Bronchial epithelial cell (primary cell): Measurements from ENCODE around the gene RELCH. TPM values are rescaled to one million over a fixed set of nuclear protein-coding genes. Genes with fewer than 3 reads are reported as not detected.
A peak's percentile ranks its signal among the peaks of the same experiment; 100 is the strongest.

Experiments
- DNase-seq: peaks from one replicate; pipeline ENCODE4 v3.0.0-alpha.2; 2010; ENCODE audit warnings: low read depth
- FAIRE-seq: peaks from 2 replicates; lab custom pipeline; 2011; peaks lifted over from hg19 to GRCh38; lab: Jason Lieb, UNC
- H3K27me3 ChIP-seq: 2 replicates; pipeline ENCODE4 v1.5.1; 2011; ENCODE audit warnings: low read length; ENCODE audit not compliant: control insufficient read depth, insufficient read depth
- H3K36me3 ChIP-seq: 2 replicates; pipeline ENCODE4 v1.5.1; 2011; ENCODE audit warnings: low read length; ENCODE audit not compliant: control insufficient read depth, insufficient read depth
- H3K4me3 ChIP-seq: 2 replicates; pipeline ENCODE4 v1.5.1; 2011; ENCODE audit warnings: mild to moderate bottlenecking, low read depth, low read length, control low read depth
- total RNA-seq: library from RNA; depleted of rRNA; stranded (reverse); fragments of >200 nt; gene quantifications from 2 replicates; pipeline ENCODE4 v1.2.1, GENCODE V29; 2014
- TF ChIP-seq, protein P1 (sequence below): IDR thresholded peaks from 2 replicates; pipeline ENCODE4 v1.5.1; 2011; ENCODE audit warnings: mild to moderate bottlenecking, moderate library complexity, low read length, control low read depth, inconsistent platforms; ENCODE audit not compliant: insufficient read depth, severe bottlenecking

The RELCH gene
- total RNA-seq, 1 donor from 2014 or later = 29.5 TPM

DNA sequence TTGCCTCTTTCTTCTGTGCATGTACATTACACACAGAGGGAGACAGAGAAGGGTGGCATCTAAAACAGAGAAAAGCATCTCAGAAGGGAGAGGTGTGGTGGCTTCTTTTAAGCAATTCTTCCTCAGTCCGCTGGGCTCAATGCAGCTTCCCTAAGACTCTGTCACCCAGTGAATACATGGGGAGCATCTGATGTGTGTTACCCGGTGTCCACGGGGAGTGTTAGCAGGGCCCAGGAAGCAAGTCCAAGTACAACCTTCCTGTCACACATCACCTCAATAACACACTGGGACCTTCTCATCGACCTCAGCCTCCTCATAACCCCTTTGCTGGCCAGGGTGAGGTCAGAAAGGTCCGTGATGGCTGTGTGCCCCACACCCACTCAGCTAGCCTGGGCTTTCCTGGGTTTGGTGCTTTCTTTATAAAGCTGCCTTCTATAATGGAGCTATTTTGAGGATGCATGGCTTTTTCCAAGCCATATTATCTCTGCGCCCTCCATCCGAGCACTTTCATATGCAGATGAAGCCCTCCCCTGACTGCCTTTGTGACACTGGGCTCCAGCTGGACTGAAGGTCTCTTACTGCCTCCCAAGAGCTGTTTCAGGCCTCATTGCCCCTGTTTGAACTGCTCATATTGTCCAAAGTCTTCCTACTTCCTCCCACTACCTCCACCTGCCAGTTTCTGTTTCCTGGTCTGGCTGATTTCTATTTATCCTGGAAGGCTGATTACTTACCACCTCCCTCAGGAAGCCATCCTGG lies 159.5 kb downstream of the RELCH start:
- Histone ChIP-seq H3K36me3 (no peaks in the 10 kb centered on the region), H3K4me3 (no peak overlapping the region), H3K27me3 (peaks cover 4% of the 10 kb centered on the region)
- DNase-seq = no peak
- FAIRE-seq = no peak
- TF ChIP-seq, protein P1, sequence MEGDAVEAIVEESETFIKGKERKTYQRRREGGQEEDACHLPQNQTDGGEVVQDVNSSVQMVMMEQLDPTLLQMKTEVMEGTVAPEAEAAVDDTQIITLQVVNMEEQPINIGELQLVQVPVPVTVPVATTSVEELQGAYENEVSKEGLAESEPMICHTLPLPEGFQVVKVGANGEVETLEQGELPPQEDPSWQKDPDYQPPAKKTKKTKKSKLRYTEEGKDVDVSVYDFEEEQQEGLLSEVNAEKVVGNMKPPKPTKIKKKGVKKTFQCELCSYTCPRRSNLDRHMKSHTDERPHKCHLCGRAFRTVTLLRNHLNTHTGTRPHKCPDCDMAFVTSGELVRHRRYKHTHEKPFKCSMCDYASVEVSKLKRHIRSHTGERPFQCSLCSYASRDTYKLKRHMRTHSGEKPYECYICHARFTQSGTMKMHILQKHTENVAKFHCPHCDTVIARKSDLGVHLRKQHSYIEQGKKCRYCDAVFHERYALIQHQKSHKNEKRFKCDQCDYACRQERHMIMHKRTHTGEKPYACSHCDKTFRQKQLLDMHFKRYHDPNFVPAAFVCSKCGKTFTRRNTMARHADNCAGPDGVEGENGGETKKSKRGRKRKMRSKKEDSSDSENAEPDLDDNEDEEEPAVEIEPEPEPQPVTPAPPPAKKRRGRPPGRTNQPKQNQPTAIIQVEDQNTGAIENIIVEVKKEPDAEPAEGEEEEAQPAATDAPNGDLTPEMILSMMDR = no peak

DNA sequence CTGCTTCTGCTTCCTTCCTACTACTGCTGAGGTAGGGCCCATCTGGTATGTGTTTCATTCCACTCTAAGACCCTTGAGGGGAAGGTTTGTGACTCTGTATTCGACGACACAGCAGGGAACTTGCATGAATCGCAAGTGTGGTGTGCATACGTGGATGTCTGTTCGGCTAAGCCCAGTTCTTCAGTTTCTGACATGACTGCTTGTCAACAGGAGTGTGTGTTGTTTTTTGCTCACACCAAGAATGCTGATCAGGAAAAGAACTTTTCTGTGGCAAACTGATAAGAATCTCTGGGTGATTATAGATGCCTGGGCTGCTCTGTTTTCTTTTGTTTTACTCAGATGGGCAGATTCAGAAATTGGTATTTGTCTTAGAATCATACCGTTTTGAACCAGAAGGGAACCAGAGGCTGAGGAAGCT lies 160.0 kb downstream of the RELCH start:
- no peak for FAIRE-seq
- no peak for DNase-seq

DNA sequence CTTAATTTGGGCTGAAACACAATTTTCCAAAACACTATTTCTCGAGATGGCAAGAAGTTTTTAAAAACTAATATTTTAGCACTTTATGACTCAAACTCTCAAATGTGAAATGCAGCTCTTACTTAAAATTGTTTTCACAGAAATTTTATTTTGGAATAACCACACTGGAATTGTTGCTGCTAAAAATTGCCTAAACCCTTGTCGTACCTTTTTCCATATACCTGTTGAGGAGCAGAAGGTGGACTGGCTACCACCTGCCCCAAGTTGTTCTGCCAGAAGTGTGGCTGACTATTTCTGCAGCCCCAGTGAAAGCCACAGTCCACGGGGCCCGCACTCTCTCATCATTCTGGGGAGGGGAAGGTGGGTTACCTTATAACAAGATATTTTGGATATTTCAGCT lies 161.4 kb downstream of the RELCH start:
- no peak overlapping the region for H3K4me3 ChIP-seq
- no peaks in the 10 kb centered on the region for H3K36me3 ChIP-seq
- FAIRE-seq = no peak
- H3K27me3 ChIP-seq = peaks cover 4% of the 10 kb centered on the region
- TF ChIP-seq, protein P1 = no peak
- DNase-seq = no peak

More for the DNA sequence above, 160.0 kb downstream of the RELCH start:
- H3K27me3 ChIP-seq = peaks cover 4% of the 10 kb centered on the region
- TF ChIP-seq, protein P1 = no peak
- no peaks in the 10 kb centered on the region for H3K36me3 ChIP-seq
- no peak overlapping the region for H3K4me3 ChIP-seq

DNA sequence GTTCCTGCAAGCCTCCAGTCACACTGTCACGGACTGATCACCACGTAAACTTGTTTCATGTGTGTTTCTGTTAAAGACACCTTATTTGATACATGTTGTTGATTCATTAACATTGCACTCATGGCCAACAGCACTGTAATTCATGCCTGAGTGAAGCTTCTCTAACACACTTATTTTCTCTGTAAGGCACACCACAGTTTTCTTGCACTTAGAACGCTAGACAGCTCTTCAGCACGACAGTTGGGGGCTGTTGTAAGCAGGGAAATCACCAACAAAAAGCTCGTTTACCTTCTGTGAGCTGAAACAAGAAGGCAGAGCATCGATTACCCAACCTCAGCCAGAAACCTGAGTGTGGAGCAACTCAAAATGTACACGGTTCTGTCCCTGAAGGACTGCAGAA lies 166.1 kb downstream of the RELCH start:
- DNase-seq = no peak
- no peaks in the 10 kb centered on the region for H3K36me3 ChIP-seq
- no peak overlapping the region for H3K4me3 ChIP-seq
- TF ChIP-seq, protein P1 = no peak
- FAIRE-seq = peak; percentile 86
- no peaks in the 10 kb centered on the region for H3K27me3 ChIP-seq

DNA sequence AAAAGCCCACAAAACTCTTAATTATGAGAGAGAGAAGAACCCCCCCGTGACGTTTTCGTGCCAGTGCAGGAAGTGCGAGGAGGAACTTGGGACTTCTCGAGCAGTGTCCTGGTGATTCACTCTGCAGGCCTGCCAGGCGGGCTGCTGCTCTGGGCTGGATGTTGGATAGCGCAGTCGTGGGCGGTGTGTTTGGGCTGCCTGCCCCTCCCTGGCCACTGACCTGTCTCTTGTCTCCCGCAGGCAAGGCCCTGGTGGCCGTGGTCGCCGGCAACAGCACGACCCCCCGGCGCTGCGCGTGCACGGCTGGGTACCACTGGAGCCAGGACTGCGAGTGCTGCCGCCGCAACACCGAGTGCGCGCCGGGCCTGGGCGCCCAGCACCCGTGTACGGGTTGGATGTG lies 167.1 kb downstream of the RELCH start:
- Histone ChIP-seq H3K4me3 (no peak overlapping the region), H3K27me3 (no peaks in the 10 kb centered on the region), H3K36me3 (no peaks in the 10 kb centered on the region)
- TF ChIP-seq, protein P1 = no peak
- FAIRE-seq (no peak), DNase-seq (no peak)
